NCI-H226 (cell line): ENCODE results near the gene CAPN11.
"Not testable (repeated sequence)": the region's sequence is repeated elsewhere in the genome, so short reads cannot be mapped to it uniquely, and the experiment has no call there.

Experiments used
- DNase-seq: peaks from one replicate; pipeline ENCODE4 v3.0.0-alpha.2; 2015

Gene CAPN11

DNA sequence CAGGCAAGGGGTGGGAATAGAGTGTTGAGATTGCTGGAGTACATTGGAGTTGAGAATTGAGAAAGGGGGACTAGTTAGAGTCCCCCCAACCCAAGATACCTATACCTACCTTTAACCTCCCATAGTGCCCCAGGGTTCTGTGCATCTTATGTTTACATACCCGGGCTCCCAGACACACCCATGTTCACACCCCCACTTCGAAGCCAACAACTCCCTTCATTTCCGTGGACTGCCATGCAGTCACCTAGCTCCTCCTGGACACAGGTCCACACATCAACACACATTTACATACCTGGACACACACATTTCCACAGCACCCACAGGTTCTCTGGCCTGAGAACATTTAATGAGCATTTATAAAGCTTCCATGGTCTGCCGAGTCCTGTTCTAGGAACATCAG is 26.1 kb upstream of the CAPN11 start:
- no peak for DNase-seq

DNA sequence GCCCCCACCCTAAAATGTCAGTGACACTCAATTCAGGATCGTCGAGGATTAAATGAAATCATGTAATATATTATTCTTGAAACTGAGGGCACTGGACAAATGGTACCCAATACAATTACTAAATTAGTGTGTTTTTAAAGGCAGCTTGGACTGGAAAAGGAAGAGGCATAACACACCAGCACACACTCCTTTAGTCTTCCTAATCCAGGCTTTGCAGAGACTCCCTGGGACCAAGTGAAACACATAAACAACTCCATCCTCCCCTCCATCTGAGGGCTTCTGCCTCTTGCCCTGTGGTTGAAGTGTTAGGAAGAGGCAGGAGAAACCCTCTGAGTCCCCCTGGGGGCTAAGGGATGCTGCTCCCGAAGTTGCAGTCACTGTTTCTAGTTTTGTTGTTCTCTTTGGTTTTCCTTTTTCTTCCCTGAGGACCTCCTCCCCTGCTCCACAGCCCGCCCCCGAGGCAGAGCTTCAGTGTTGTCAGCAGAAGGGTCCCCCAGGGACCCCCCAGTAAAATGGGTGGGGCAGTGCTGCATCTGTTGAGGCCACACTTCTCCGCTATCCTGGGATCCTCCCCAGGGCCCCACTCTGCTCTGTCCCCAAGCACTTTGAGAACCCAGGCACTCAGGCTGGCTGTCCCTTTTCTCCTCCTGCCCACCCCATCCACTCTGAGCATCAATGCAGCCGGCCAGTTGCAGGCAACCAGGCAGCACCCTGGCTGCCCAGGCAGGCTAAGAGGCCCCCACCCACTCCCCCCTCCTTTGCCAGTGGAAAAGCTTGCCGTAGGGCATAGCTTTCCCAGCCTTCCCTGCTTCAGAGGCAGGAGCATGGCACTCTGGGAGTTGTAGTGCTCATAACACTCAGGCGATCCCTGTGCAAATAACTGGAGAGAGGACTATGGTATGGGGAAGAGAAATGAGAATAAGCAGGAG is 25.4 kb upstream of the CAPN11 start:
- peak; percentile 33 for DNase-seq

DNA sequence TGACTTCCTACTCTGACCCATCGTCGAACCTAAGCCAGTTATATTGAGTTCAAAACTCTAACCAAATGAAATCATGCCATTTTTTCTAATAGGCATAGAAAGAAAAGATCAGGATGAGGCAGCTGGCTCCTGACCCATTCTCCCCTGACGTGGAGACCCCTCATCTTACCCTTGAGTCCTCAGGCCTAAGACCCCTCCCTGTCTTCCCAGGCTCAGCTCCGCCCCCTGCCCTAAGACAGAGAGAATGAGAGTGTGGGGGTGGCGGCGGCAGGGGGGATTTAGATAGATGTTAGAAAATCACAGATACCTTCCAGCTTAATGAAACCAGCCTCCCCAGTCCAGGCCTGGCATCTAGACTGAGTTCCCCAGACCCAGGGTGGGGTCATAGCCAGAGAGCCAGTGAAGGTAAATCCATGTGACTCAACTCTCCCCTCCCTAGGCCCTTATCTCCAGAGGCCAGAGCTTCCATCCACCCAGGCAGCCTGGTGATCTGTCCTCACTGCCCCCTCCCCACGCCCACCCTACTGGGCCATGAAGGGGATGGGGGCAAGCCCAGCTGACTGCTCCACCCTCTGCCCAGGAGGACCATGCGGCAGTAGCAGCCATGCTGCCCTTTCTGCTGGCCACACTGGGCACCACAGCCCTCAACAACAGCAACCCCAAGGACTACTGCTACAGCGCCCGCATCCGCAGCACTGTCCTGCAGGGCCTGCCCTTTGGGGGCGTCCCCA is 24.5 kb upstream of the CAPN11 start:
- no peak for DNase-seq

- no peak for DNase-seq
Measured at GRCh38 chr6:44135173-44135758, 23.4 kb upstream of the CAPN11 start.

GRCh38 chr6:44135875-44136274 is 22.7 kb upstream of the CAPN11 start:
- DNase-seq: no peak

DNA sequence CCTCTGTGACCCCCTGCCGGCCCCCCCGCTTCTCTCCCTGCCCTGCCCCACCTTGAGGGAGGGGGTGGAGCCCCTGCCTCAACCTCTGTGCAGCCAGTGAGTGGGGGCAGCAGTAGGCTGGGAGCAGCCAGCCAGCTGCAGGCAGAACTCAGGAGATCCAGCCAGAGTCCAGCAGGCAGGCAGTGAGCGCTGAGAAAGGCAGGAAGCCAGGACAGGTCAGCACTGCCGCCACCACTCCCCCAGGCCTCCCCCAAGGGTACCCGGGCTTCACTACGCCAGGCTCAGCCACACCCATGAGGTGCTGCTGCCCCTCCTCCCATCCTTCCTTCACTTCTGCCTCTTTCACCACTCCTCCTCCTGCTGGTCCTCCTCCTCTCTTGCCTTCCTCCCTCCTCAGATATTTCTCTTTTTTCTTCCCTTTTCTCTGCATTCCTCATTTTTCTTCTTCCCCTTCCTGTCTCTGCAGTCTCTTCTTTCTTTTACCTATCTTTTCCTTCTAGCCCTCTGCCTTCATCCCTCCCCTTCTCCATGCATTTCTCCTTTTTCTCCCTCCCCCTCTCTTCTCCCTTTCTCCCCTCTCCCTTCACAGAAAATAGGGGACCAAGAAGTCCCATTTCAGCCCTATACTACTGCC is 19.8 kb upstream of the CAPN11 start:
- DNase-seq: peak; percentile 81

DNA sequence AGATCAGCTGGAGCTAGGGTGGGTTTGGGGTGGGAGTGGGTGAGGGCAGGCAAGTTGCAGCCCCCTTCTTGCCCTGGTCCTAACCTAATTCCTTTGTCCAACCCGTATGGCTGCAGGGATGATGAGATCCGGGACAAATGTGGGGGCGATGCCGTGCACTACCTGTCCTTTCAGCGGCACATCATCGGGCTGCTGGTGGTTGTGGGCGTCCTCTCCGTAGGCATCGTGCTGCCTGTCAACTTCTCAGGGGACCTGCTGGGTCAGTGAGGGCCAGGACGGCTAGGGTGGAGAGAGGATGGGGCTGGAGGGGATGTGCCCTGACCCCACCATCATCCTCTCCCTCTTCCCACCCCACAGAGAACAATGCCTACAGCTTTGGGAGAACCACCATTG is 19.3 kb upstream of the CAPN11 start:
- no peak for DNase-seq

GRCh38 chr6:44142835-44143234 is 15.8 kb upstream of the CAPN11 start:
- no peak for DNase-seq

GRCh38 chr6:44143731-44144130 is 14.9 kb upstream of the CAPN11 start:
- no peak for DNase-seq

- not testable (repeated sequence) for DNase-seq
Measured at GRCh38 chr6:44144536-44144935, 14.1 kb upstream of the CAPN11 start.

DNA sequence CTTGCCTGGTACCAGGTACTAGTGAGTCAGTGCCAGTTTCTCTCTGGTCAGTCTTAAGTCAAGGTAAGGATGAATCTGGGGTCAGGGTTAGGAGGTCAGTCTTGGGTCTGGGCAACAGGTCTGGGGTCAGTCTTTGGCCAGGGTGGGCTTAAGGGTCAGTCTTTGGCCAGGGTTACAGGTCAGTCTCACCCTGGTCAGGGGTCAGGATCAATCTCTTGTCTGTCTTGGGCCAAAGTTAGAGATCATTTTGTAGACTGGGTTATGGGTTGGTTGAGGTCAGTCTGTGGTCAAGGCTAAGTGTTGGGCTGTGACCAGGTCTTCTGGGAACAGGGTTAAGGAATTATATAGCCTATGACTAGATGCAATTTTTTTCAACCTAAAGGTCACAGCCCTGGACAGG is 12.8 kb upstream of the CAPN11 start:
- no peak for DNase-seq

- DNase-seq: no peak
Measured at GRCh38 chr6:44146685-44147084, 11.9 kb upstream of the CAPN11 start.

DNA sequence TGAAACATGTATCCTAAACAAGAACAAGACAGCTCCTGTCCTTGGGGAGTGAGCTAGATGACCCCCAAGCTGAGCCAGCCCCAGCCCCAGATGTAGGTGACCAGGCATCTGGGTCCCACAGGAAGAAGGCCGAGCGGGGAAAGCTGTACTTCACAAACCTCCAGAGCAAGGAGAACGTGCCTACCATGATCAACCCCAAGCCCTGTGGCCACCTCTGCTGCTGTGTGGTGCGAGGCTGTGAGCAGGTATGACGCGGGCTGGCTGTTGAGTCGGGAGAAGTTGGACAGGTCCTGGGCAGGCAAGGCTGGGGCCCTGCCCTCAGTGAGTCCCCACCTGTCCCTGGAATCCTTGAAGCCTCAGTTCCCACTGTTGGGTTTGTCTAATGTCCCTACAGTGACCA is 11.4 kb upstream of the CAPN11 start:
- no peak for DNase-seq

DNA sequence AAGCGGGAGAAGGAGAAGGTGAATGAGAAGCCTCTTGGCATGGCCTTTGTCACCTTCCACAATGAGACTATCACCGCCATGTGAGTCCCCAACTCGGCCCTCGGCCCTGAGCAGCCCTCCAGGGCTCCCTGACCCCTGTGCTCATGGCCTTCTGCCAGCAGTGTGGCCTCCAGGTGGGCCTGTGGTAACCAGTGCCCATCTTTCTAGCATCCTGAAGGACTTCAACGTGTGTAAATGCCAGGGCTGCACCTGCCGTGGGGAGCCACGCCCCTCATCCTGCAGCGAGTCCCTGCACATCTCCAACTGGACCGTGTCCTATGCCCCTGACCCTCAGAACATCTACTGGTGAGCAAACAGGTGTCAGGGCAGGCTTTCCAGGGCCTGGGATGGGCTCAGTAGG is 10.3 kb upstream of the CAPN11 start:
- DNase-seq: no peak

DNA sequence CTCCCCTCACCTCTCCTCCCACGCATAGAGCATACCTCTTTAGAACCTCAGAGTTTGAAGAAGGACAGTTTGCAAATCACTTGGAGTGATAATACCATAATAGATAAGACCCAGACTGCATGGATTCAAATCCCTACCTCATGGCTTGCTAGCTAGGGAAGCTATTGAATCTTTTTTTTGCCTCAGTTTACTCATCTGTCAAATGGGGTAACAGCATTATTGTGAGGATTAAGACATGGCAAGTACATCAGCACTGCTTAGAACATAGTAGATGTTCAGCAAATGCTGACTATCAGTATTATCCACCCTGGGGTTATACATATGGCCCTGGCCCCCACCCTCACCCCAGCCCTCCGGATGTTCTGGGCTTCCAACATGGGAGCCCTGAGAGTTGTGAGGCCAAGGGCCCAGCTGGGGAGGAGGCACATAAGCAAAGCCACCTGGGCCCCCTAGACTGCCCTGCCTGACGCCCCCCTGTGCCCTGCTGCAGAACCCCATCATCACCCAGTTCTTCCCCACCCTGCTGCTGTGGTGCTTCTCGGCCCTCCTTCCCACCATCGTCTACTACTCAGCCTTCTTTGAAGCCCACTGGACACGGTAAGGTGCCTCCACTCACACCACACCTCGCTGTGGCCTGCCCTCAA is 9.1 kb upstream of the CAPN11 start:
- no peak for DNase-seq

GRCh38 chr6:44150317-44150917 is 8.2 kb upstream of the CAPN11 start:
- no peak for DNase-seq

- peak; percentile 51 for DNase-seq
Measured at GRCh38 chr6:44151348-44152108, 7.1 kb upstream of the CAPN11 start.

GRCh38 chr6:44152109-44152461 is 6.5 kb upstream of the CAPN11 start:
- DNase-seq: no peak

GRCh38 chr6:44152533-44152932 is 6.1 kb upstream of the CAPN11 start:
- DNase-seq: no peak

DNA sequence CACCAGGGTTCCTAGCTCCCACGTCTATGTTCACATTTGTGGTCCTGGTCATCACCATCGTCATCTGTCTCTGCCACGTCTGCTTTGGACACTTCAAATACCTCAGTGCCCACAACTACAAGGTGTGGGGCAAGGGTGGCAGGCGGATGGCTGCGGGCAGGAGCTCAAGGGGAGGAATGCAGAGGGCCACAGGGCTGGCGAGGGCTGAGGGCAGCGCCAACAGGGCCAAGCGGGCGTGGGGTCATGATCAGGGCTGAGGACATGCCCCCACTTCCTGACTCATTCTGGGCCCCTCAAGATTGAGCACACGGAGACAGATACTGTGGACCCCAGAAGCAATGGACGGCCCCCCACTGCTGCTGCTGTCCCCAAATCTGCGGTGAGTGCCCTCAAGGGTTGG is 4.6 kb upstream of the CAPN11 start:
- DNase-seq: no peak

GRCh38 chr6:44156494-44157151 is 2.0 kb upstream of the CAPN11 start:
- no peak for DNase-seq
